GM18909 (cell line): ENCODE results near the gene ISM1.

Source experiments
- ATAC-seq: cut with Tn5 transposase; IDR thresholded peaks from one replicate; pipeline ENCODE4 v1.9.1; 2021; ENCODE audit warnings: mild to moderate bottlenecking; ENCODE audit not compliant: unreplicated experiment, poor library complexity

Gene ISM1

DNA sequence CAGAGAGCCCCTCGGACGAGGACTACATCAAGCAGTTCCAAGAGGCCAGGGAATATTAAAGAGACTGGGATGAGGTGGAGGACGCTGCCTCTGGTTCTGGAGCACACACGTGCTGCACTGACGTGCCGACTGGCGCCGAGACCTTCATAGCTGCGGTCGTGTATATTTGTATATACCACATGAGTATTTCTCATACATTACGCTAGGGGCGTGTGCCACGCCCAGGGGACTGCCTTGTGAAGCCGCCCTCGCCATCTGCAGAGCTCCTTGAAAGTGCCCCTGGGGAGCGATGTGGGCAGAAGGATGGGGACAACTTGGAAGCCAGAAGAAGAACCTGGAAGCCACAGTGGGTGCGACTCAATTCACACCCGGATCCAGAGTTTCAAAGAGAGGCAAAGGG, 78.3 kb downstream of the ISM1 start:
- no peak for ATAC-seq

DNA sequence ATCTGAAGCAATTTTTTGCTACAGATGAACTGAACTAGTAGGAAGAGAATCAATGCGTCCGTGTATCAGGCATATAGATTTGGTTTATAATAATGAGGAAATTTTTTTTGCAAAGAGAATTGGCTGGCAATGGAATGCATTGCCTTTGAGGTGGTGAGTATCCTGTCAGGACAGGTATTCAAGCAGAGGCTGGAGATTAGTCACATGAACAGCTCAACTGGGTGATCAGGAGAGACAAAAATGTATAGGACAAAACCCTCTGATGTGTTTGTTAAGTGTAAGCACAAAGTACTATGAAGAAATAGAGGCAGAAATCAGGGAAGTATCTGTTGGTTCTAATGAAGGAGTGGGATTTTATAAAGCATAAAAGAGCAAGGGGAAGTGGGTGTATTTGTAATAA, 80.5 kb downstream of the ISM1 start:
- ATAC-seq = no peak

DNA sequence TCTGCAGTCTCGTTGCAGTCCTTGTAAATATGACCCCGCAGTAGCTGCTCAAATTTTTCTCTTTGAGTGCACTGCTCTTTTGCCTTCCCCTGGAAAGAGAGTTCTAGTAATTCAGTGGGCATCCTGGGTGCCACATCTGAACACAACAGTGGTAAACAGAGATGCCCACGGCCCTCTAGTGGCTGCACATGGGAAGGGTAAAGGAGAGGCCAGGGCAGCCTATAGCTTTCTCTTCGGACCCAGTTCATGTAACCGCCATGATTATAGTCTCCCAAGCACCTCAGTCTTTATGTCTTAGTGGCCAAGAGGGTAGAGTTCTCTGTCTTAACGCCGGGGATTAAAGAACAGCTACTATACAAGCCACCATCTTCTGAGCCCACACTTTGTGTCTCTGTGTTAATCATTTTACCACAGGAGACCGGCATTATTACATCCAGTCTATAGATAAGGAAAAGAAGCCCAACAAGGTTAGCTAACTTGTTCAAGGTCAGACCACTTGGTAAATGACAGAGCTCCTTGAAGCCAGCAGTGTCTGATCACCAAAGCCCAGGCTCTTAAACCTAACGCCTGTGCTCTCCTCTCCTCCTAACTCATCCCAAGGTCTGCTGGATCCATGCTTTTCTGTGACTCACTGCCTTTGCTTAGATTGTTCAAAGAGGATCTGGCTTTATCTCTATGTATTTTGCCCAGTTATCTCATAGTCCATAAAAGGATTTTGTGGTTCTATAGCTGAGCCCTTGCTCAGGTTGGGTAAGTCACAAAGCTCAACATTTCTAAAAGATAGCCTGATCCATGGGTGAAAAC, 81.8 kb downstream of the ISM1 start:
- ATAC-seq = peak; percentile 90

DNA sequence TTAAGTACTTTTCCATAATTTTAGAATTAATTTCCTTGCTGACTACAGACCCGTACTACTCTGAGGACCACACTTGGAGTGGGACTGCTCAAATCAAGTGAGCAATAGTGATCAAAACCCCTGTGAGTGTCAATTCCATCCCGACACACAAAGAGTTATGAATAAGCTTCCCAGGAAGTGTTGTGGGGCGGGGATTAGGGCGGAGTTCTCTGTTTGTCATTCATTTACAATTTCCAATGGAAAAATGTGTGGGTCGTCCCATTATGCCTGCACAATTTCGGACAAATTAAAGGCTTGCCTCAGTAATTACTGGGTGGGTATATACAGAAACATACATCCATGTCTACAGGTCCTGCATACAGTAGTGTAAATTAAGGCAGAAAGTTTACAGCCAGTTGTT, 84.2 kb downstream of the ISM1 start:
- ATAC-seq = no peak

DNA sequence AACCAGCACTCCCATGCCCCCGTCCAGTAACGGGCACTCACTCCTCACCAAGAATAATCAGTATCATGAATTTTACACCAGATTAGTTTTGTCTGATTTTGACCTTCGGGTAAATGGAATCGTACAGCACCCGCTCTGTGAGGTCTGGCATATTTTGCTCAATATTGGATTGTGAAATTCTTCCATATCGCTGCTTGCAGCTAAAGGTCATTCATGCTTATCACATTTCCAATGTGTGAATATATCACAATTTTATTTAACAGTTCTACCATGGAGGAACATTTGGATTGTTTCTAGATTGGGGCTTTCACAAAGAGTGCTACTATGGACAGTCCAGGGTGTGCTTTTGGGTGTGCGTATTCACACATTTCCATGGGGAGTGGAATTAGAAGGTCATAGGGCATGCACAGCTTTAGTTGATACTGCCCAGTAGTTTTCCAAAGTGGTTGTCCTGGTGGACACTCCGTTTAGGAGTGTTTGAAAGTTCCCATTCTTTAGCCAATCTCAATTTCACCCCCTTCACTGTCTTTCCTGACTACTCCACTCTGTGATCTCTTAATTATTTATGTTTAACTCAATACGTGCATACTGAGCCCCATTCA, 86.6 kb downstream of the ISM1 start:
- ATAC-seq = no peak

DNA sequence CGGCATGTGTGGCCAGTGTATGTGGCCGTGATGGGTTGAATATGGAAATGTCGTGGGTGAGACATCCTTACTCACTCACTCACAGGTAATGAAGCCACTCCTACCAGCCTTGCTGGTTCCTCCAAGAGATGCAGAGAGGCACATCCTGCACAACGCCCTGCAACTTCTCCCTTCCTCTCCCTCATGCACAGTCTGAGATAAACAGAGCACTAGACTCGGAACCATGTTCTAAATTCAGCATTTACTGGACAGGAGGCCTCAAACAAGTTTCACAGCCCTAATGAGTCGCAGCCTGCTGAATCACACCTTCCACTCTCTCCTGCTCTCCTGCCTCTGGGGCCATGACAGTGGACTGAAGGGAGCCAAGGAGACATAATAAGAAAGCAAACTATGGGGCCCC, 91.2 kb downstream of the ISM1 start:
- ATAC-seq = no peak

DNA sequence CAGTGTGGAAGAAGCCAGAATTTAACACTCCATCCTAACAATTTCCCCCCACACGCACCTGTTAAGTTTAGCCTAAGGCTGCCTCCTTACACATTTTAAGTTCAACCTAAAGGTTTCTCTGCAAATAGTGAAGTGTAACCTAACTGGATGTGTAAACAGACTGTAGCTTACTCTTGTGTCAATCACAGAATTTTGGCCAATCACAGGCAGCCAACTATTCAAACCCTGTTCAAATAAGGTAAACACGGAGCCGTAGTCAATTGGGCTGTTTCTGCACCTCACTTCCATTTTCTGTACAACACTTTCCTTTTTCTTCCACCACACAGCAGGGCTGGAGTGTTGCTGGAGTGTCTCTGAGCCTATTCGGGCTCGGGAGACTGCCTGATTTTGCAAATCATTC, 92.1 kb downstream of the ISM1 start:
- no peak for ATAC-seq

DNA sequence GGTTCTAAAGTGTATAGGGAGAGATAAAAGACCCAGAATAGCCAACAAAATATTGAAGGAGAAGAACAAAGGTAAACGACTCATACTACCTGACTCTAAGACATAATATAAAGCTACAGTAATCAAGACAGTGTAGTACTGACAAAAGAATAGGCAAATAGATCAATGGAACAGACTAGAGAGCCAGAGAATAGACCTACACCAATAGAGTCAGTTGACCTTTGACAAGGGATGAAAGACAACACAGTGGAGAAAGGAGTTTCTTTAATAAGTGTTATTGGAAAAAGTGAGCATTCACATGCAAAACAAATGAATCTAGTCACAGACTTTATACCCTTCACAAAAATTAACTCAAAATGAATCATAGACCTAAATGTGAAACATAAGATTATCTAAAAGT, 96.4 kb downstream of the ISM1 start:
- ATAC-seq = no peak

DNA sequence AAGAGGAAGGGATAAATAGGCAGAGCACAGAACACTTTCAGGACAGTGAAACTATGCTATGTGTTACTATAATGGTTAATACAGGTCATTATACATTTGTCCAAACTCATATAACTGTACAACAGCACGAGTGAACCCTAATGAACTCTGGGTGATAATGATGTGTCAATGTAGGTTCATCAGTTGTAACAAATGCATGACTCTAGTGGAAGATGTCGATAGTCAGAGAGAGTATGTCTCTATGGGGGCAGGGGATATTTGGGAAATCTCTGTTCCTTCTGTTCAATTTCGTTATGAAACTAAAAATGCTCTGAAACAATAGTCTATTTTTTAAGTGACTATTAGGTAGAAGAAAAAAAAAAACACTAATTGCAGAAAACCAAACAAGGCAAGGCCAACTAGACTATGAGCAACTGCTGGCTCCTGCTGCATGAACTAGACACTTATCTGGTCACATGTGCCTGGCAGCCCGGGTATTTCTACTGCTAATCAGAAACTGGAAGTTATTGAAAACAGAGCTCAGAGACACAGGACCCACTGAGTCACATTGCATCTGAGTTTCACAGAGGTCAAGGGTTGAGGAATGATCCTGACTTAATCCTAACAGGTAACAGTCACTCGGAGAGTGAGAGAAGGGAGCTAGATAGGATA, 97.9 kb downstream of the ISM1 start:
- ATAC-seq = no peak

DNA sequence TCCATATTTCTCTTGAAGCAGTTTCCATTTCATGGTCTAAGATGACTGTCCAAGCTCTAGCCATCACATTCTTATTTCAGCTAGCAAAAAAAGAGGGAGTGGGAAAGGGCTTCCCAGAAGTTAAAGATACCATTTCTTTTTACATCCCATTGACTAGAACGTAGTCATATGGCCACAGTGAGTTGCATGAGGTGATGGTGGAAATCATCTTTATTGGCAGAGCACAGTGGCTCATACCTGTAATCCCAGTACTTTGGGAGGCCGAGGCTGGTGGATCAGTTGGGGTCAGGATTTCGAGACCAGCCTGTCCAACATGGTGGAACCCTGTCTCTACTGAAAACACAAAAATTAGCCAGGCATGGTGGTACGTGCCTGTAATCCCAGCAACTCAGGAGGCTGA, 99.6 kb downstream of the ISM1 start:
- ATAC-seq = no peak

DNA sequence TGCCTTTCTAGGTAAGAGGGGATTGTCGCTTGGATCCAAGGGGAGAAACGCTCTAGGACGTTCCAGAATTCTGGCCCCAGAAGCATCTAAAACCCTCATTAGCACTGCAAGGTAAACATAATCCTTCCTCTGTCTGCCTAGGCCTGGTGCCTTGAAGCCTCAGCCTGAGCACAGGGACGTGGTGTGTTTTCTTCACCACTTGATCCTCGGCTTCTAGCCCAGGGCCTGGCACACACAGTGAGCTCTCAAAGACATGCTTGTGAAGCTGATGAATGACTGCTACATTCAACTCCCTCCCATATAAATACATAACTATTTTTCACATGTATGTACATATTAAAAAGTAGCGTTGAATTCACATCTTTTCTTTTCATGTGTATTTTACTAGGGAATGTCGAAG, 100.3 kb downstream of the ISM1 start:
- ATAC-seq = no peak

DNA sequence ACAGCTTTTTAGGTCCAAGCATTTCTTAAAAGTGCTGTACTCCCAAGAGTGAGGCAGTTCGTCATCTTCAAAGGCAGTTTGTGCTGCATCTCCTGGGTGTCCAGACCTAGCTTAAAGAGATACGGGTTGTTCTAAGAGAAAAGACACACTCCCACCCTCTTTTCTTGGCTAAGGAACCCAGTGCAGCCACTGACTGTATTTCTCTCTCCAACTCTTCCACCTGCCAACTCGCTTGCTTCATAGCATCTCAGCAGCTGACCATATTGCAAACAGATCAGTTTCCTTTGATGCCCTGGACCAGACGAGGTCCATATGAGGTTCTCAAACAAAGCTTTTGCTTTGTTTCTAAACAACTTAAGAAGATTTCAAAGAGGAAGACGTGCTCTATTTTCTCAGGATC, 101.1 kb downstream of the ISM1 start:
- no peak for ATAC-seq

DNA sequence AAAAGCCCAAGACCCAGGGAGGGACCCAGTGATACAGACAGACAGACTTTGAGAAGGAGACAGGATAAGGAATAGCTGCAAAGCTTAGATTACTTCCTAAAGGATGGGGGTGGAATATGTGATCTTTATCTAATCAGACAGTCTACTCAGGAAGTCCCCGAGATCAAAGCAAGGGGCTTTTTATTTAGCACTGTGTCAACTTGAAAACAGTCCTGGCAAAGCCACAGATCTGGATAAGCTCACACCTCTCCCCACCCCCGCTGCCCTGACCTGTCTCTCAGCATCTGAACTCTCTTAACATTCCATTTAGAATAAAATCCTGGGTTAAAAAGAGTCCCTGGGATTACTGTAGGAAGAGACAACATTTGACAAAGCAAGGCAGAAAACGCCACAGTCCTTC, 101.5 kb downstream of the ISM1 start:
- no peak for ATAC-seq

DNA sequence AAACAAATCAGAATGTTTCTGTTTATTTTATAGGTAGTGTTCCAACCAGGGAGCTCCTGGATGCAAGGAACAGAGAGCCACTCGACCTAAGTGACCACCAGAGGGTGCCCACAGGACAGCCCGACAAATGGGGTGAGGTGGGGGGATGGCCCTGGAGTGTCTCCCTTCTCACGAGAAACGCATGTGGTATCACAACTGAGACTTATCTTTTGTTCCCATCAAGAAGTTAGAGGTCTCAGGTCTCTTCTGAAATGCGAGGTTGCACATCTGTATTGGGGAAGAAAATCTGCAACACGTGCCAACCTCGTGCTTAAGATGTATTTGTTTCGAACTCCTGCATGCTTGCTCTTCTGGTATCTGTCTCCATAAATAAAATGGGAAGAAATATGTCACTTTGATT, 104.0 kb downstream of the ISM1 start:
- ATAC-seq = no peak

DNA sequence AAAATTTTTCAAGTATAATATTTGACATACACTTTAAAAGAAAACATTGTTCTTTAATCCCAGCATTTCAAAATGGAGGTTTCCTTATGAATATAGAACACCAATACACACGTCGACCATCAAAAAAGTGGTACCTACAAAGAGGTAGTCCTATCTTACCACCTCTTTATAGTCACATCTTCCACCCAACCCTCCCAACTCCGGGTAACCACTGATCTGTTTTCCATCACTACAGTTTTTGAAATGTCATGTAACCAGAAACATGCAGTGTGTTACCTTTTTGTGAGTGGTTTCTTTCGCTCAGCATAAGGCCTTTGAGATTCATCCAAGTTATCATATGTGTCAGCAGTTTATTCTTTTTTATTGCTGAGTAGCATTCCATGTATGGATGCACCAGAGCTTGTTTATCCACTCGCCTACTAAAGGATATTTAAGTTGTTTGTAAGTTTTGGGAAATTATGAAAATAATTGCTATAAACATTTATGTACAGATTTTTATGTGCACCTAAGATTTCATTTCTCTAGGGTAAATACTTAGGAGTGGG, 104.8 kb downstream of the ISM1 start:
- ATAC-seq = no peak

DNA sequence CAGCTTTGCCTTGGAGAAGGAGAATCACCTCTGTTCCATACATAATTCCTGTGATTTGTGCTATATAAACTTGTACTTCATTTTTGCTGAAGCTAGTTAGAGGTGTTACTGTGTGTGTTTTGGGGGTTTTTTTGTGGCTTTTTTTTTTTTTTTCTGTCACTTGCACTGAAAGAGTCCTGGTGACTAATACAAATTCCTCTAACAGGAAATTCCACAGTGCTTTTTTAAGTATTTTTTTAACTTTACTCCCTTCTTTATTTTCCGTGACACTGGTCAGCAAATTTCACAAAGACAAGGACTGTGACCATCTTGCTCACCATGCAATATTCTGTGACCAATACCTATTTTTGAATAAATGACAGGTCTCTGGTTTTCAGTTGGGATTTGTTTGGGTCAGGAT, 110.5 kb downstream of the ISM1 start:
- ATAC-seq = no peak

DNA sequence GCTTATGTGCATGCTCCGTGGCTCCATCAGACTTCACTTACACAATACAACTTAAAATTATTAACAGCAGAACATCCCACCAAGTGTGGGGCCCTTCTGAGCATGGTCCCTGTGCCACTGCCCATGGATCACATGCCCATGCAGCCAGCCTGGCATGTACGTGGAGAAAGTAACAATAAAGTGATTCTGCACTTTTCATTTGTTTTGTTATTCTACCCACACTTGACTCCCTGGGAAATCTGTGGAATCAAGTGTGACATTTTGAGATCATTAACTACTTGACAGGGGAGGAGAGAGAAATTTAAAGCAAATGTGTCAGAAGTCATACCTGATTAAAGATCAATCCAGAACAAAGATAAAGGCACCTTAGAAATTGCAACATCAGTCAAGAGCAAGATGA, 112.0 kb downstream of the ISM1 start:
- ATAC-seq = no peak

DNA sequence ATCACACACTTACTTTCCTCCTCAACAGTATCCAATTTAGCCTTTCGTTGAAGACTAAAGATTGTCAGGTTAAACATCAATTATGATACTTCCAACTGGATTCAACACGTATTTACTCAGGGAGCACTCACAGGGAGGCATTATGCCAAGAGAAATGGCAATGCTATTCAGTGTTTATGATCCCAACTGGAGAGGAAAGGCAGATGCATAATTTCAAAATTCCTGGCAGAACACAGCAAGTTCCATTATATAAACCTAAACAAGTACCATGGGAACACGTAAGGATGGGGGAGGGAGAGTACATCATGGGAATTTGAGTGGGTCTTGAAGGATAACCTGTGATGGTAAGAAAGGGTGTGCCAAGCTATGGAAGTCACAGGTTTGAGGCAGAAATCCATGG, 112.7 kb downstream of the ISM1 start:
- ATAC-seq = no peak

DNA sequence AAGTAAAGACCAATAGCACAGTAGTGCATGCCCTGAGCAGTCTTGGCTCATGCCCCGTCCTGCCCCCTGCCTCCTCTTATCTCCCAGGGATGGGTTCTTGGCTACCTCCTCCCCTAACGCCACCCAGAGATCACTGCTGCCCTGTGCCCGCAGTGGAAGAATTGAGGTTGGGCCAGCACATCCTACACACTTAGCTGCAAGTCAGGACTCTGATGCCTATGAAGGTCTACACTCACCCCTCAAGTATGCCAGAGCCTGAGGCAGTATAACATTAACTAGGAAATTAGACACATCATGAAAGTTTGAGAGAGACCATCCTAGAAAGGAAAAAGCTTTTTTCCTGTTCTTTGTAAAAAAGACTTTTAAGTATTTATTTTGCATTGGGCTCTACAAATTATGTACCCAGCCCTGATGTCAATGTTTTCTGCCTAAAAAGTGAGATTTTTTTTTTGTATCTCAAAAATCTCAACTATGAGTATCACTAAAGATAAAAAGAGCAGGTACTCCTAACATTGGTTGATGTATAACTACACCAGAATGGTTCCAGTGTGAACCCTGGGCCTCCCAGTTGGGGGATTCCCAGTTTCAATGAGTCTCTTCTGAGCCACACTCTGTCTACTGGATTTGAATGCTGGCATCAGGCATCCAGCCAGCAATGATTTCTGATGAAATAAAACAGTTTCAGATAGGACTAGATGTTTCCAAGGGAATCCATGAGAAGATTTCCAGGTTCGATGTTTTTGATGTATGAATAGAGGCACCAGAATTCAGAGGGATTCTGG, 115.4 kb downstream of the ISM1 start:
- peak; percentile 80 for ATAC-seq

DNA sequence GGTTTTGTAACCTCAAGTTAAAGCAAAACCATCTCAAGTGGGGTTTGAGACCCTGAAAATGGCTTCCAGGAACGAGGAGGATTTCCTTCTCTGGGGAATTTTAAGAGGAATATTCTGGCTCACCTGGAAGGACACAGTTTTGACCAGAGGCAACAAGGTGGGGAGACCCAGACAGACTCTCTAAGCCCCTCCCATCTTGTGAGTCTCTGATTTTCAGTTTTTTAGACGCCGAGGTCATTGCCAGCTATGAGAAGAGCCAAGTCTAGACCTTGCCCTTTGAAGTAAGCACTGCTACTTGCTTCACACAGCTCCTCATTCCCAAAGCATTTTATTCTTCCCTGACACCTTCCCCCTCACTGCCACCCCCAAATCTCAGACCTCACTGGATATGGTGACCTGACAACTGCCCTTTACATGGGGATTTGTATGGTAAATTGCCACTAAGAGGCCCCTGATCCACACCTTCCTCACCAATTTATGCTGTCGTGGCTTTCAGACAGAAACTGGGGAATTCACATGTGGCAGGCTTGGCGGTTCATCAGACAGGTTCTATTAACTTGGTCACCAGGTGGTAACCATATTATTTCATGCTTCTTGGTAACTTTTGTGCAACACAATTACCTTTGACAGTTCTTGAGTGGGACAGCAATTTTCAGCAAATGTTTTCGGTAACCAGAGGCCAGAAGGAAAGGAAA, 116.2 kb downstream of the ISM1 start:
- ATAC-seq = no peak
